ENCODE measurements around the gene CUL4B. TPM values are rescaled to one million over a fixed set of nuclear protein-coding genes. Genes with fewer than 3 reads are reported as not detected.
A peak's percentile ranks its signal among the peaks of the same experiment; 100 is the strongest.
"Not testable (repeated sequence)": the region's sequence is repeated elsewhere in the genome, so short reads cannot be mapped to it uniquely, and the experiment has no call there.

The CUL4B gene
- total and polyA plus RNA-seq, 11 donors = 7.5 to 28.5 (median 19.1) TPM

DNA sequence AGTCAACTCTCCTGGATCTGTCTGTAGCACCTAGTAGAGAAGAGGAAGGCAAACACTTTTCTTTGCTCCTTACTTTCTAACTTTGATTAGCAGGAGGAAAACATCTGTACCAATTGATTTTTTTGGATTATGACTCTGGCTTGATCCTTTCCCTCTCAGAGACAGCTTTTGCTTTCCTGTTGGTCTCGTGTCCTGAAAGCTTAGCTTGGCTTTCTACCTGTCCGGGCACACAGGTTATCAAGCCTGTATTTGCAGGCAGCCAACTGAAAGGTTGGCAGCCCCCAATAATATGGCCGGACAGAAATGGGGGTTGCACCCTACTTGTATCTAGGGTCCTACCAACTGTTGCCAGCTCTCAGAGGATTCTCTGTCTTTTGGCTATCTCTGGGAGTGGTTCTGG lies 48.5 kb downstream of the CUL4B start:
- no peaks in the 10 kb centered on the region for H3K27me3 ChIP-seq

DNA sequence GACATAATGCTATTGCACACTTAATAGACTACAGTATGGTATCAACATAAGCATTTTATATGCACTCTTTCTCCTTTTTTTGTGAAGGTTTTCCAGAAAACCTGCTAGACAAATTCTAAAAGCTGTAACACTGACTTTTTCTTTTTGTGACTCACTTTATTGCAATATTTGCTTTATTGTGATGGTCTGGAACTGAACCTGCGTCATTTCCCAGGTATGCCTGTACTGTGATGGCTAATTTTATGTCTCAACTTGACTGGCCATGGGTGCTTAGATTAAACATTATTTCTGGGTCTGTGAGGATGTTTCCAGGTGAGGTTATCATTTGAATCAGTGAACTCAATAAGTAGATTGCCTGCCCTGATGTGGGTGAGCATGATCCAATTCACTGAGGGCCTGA lies 56.2 kb downstream of the CUL4B start:
- Histone ChIP-seq H3K27ac (no peak overlapping the region), H3K9me3 (no peaks in the 10 kb centered on the region), H3K4me1 (no peaks in the 10 kb centered on the region), H3K36me3 (no peaks in the 10 kb centered on the region), H3K4me3 (no peak overlapping the region), H3K27me3 (no peaks in the 10 kb centered on the region)
- TF ChIP-seq POLR2A (IDR thresholded peaks at IDR 0.05) = no peak
- TF ChIP-seq, protein P1, sequence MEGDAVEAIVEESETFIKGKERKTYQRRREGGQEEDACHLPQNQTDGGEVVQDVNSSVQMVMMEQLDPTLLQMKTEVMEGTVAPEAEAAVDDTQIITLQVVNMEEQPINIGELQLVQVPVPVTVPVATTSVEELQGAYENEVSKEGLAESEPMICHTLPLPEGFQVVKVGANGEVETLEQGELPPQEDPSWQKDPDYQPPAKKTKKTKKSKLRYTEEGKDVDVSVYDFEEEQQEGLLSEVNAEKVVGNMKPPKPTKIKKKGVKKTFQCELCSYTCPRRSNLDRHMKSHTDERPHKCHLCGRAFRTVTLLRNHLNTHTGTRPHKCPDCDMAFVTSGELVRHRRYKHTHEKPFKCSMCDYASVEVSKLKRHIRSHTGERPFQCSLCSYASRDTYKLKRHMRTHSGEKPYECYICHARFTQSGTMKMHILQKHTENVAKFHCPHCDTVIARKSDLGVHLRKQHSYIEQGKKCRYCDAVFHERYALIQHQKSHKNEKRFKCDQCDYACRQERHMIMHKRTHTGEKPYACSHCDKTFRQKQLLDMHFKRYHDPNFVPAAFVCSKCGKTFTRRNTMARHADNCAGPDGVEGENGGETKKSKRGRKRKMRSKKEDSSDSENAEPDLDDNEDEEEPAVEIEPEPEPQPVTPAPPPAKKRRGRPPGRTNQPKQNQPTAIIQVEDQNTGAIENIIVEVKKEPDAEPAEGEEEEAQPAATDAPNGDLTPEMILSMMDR (IDR thresholded peaks at IDR 0.05) = no peak
- ATAC-seq (no peak), DNase-seq (no peak)
- WGBS, 4 donors = 57 to 98% (median 84%) methylated on average over 1 of the region's 1 CpG
- intact Hi-C loops (cut with DNase I) = loop anchor here in 2 of 10 donors (5.0 to 10.0 kb wide), 2 partner anchors 160 to 268 kb away; no protein-coding TSS in a partner anchor

More for the DNA sequence above, 48.5 kb downstream of the CUL4B start:
- H3K36me3 ChIP-seq = no peaks in the 10 kb centered on the region
- no peak for ATAC-seq
- no peak for DNase-seq
- no peak overlapping the region for H3K4me3 ChIP-seq
- H3K9me3 ChIP-seq = no peaks in the 10 kb centered on the region
- no peak overlapping the region for H3K27ac ChIP-seq
- H3K4me1 ChIP-seq = no peaks in the 10 kb centered on the region
- intact Hi-C loops (cut with DNase I) = no loop called here
- TF ChIP-seq POLR2A (IDR thresholded peaks at IDR 0.05) = no peak
- 74 to 98% (median 87%) methylated on average over 3 of the region's 3 CpGs for WGBS, 4 donors

DNA sequence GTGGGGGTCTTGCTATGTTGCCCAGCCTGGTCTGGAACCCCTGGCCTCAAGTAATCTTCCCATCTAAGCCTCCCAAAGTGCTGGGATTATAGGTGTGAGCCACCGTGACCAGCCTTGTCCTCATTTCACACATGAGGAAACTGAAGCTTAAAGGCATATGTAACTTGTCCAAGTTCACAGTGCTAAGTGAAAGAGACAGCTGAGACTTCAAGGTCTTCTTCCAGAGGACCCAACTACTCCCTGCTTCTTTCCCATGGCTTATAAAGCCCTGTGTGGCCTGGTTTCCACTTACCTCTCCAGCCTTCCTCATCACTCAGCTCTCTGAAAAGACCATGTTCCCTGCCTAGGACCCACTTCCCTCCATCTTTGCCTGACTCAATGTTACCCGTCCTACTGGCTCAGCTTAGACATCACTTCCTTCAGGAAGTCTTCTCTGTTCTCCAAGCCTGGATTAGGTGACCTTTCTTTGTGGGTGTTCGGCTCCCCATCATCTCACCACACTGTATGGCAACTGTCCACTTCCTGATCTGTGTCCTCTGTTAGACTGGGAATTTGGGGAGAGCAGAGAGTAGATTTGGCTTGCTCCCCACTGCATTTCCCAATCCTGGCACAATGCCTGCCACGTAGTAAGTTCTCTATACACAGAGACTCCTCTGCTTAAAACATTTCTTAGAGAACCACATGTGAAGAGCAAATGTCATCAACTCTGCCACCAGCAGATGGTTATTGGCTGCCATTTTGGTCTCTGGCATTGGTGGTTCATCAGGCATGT lies 61.3 kb downstream of the CUL4B start:
- Histone ChIP-seq H3K27ac (no peak overlapping the region), H3K27me3 (no peaks in the 10 kb centered on the region), H3K4me3 (no peak overlapping the region), H3K36me3 (no peaks in the 10 kb centered on the region), H3K4me1 (no peaks in the 10 kb centered on the region), H3K9me3 (no peaks in the 10 kb centered on the region)
- DNase-seq = no peak
- WGBS, 4 donors = 55 to 72% (median 62%) methylated on average over 4 of the region's 4 CpGs
- intact Hi-C loops (cut with DNase I) = loop anchor here (2.0 to 10.0 kb wide), 8 partner anchors 125 to 275 kb away; no protein-coding TSS in a partner anchor
- ATAC-seq = no peak
- TF ChIP-seq POLR2A (IDR thresholded peaks at IDR 0.05) = no peak

DNA sequence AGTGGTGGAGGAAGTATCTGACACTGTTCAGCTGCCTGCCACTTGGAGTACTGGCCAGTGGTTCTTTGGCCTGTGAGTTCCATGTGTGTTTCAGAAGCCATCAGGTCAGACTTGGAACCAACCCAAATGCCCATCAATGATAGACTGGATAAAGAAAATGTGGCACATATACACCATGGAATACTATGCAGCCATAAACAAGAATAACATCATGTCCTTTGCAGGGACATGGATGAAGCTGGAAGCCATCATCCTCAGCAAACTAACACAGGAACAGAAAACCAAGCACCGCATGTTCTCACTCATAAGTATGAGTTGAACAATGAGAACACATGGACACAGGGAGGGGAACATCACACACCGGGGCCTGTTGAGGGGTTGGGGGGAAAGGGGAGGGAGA lies 70.6 kb downstream of the CUL4B start:
- ATAC-seq = not testable (repeated sequence)
- intact Hi-C loops (cut with DNase I) = loop anchor here in 6 of 10 donors (10.0 kb wide), 3 partner anchors 135 to 285 kb away; no protein-coding TSS in a partner anchor

DNA sequence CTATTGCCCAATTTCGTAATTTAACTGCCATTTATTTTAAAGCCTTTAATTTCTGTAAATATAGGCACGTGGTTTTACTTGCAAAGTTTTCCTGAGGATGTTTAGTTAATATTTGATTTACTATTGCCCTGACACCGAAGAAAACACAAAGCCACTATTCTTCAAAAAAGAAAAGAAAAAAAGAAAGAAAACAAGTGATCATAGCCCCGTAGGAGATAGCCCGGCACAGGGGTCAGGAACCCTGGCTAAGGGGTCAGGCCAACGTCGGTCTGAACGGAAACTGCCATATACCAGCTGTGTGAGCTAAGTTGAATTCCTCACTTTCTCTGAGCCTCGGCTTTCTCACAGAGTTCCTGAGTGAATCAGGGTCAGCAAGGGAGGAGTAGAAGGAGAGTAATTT lies 74.0 kb downstream of the CUL4B start:
- WGBS, 4 donors = 68 to 73% (median 72%) methylated on average over 9 of the region's 9 CpGs
- no peak for ATAC-seq
- Histone ChIP-seq H3K4me3 (peak overlapping the region in 1 of 12 donors; percentile 59), H3K9me3 (no peaks in the 10 kb centered on the region), H3K4me1 (peaks cover 0 to 9% (median 0%) of the 10 kb centered on the region in 12 donors), H3K27me3 (no peaks in the 10 kb centered on the region), H3K27ac (peak overlapping the region in 5 of 12 donors; percentile 88 to 96 (median 93)), H3K36me3 (no peaks in the 10 kb centered on the region)
- DNase-seq = no peak
- intact Hi-C loops (cut with DNase I) = loop anchor here in 1 of 10 donors (2.0 kb wide), 1 partner anchor 74 kb away; the partner anchor contains the start of gene CUL4B
- no peak for TF ChIP-seq POLR2A (IDR thresholded peaks at IDR 0.05)
- TF ChIP-seq, protein P1 (IDR thresholded peaks at IDR 0.05) = no peak

More for the DNA sequence above, 70.6 kb downstream of the CUL4B start:
- H3K27ac ChIP-seq, H3K4me3 ChIP-seq, H3K27me3 ChIP-seq, H3K4me1 ChIP-seq, DNase-seq, H3K36me3 ChIP-seq, H3K9me3 ChIP-seq: not testable (repeated sequence)
- 90 to 100% (median 95%) methylated on average over 2 of the region's 2 CpGs for WGBS, 4 donors
